Tongue (tissue), 2 donors: Measurements from ENCODE around the gene ANKS3. TPM values are rescaled to one million over a fixed set of nuclear protein-coding genes. Genes with fewer than 3 reads are reported as not detected.

Experiments used
- DNase-seq: peaks from one replicate; pipeline ENCODE4 v3.0.0-alpha.2; 2015
- total RNA-seq: library from RNA; depleted of rRNA; stranded (reverse); fragments of >200 nt; gene quantifications from one replicate; pipeline ENCODE4 v1.2.3, GENCODE V29; 2014

ANKS3 gene
- total RNA-seq, 1 donor from 2014 or later: 20.7 TPM

DNA sequence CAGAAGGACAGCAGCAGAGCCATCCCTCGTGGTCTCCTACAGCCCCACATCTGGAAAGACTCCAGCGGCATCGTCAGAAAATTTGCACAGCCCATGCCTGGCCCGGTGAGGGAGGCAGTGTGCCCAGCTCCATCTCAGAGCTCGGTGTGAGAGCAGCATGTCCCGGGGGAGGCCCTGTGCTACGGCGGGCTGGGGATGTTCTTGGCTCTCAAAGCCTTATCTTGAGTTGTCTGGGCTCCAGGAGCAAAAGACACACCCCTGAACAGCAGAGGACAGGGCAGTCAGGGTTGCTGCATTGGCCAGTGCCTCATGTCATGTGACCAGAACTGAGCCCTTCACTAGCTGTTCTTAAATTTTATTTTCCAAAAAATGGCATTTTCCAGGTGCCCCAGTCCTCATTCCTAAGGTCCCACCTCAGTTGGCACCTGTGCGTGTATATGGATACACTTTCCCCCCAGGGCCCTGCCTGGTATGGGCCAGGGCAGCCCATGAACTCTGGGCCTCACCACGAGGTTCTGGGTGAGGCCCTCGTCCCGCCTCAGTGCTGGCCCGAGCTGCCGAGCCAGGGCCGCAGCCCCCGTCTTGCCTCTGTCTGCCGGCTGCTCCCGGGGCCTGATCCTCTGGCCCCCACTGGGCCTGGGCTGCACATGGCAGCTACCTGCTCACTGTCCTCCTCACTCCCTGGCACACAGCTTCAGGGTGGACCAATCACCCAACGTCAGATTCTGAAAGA, 37.7 kb downstream of the ANKS3 start:
- DNase-seq: no peak

DNA sequence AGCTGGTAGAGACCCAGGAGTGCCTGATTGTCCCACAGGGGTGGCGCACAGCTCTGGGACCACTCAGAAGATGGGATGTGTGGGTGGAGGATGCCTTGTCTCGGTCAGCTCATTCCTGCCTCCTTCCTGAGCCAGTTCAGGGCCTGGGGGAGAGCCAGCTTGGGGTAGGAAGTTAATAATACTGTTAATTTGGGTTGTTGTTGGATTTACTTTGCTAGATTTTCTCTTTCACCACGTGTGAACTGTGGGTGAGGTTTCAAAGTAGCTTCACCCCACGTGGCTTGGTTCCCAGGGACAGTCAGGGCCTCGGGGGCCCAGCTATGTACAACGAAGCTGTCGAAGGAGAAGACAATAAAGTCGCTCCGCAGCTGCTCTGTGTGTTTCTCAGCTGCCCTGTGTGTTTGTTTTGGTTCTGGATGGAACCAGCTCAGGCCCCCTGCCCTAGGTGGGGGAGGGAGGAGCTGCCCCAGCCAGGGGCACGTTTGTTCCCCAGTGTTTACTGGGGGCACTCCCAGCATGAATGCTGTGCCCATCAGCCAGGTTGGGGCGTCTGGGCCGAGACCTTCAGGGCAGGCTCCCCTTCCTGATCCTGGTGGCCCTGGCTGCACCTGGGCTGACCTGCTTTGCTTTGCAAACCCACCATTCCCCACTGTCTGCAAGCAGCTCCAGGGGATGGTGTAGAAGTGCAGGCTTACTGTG, 38.4 kb downstream of the ANKS3 start:
- DNase-seq: no peak

DNA sequence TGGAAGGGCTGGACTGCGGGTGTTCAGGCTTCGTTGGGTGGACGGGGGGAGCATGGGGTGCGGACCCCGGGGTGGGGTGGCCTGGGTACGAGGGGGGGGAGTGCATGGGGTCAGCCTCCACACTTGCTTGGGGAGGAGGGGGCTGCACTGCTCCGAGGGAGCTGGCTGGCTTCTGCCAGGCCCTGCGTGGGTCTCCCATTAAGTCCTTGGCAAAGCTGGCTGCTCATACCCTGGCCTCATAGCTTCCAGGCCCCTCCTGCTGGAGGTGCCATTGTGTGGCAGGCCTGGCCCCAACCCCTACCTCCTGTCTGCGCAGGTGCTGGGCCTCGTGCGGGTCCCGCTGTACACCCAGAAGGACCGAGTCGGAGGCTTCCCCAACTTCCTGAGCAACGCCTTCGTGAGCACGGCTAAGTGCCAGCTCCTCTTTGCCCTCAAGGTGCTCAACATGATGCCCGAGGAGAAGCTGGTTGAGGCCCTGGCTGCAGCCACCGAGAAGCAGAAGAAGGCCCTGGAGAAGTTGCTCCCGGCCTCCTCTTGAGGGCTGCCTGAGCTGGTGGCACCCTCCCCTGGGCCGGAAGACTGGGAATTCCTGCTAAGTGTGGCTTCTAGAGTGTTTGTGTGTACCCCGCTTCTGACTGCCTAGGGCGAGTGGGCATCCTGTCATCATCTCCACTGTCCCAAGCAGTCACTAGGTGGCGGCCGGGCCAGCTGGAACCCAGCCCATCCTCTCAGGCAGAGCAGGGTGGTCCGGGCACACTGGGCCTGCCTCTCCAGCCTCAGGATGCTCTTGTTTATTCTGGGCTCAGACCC, 39.2 kb downstream of the ANKS3 start:
- DNase-seq: peak; percentile 29

DNA sequence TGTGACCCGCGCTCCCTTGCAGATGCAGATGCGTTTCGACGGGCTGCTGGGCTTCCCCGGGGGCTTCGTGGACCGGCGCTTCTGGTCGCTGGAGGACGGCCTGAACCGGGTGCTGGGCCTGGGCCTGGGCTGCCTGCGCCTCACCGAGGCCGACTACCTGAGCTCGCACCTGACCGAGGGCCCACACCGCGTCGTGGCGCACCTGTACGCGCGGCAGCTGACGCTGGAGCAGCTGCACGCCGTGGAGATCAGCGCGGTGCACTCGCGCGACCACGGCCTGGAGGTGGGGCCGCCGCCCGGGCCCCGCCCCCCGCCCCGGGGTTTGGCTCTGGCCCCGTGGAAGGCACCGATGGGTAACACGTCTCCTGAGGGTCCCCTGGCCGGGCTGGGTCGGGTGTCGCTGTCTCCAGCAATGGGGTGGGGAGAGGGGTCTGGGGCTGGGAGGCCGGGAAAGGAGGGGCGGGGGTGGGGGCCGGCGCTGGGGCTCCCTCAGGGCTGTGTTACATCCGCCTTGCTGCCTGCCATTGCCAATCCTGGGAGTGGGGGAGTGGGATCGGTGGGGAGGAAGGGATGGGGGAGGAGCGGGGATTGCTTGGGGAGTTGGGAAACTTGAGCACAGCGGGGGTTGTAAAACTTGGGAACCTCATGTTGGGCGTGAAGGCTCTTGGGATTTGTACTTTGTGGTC, 40.0 kb downstream of the ANKS3 start:
- peak; percentile 45 for DNase-seq

DNA sequence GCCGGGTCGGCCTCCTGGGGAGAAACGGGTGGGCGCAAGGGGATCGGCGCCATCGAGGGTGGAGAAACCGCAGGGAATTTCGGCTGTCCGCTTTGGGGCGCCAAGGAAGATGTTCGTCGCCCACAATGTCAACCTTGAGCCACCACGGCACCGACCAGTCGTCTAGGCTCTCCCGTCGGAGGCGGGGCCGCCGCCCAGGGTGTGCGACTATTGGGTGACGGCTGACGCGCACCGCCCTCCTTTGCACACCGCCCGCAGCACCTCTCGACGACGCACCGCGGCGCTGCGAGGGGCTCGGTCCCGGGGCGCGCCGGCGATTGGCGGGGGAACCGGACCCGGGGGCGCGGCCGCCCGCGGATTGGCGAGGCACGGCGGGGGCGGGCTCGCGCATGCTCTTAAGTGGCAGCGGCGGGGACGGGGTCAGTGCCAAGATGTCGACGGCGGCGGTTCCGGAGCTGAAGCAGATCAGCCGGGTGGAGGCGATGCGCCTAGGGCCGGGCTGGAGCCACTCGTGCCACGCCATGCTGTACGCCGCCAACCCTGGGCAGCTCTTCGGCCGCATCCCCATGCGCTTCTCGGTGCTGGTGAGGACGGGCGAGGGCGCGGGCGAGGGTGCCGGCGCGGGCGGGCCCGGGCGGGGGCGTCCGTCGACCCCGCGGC, 40.6 kb downstream of the ANKS3 start, which contains the start of gene NUDT16L1:
Gene NUDT16L1 (plus strand): TSS at position 267 of the 660 bp plus-strand sequence. CDS start 165 bp downstream, at position 432.
- DNase-seq: peak; percentile 98

DNA sequence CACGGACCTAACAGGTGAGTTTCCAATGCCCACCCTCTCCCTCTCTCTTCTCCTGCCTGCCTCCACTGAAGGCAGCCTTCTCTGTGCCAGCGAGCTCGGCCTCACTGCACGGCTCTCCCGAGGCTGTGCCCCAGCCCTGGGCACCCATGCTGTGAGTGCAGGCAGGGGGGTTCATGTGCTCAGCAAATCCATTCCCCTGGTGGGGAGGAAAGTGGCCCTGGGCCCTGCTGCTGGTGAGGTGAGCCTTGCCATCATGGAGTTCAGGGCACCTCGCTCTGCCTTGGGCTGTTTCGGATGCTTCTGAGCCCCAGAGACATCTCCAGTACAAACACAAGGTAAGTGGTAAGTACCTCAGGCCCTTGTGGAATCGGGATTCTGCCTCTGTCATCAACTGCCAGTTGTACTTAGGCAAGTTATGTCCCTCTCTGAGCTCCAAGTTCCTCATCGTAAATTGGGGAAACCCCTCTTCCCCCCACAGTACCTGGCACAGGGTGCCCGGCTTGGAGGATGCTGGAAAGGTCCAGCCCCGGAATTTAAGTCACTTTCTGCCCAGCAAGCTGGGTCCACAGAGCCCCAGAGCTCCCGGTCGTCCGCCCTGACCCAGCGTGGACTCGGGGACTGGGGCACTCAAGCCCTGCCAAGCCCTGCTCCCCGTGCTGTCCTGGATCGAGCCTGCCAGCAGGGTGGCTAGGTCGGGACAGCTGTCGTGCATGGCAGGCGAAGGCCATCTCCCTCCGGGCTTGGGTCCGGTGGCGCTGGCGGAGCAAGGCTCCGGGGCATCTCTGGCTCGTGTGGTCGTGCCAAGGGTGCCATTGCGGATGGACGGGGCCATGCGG, 41.4 kb downstream of the ANKS3 start:
- DNase-seq: no peak

DNA sequence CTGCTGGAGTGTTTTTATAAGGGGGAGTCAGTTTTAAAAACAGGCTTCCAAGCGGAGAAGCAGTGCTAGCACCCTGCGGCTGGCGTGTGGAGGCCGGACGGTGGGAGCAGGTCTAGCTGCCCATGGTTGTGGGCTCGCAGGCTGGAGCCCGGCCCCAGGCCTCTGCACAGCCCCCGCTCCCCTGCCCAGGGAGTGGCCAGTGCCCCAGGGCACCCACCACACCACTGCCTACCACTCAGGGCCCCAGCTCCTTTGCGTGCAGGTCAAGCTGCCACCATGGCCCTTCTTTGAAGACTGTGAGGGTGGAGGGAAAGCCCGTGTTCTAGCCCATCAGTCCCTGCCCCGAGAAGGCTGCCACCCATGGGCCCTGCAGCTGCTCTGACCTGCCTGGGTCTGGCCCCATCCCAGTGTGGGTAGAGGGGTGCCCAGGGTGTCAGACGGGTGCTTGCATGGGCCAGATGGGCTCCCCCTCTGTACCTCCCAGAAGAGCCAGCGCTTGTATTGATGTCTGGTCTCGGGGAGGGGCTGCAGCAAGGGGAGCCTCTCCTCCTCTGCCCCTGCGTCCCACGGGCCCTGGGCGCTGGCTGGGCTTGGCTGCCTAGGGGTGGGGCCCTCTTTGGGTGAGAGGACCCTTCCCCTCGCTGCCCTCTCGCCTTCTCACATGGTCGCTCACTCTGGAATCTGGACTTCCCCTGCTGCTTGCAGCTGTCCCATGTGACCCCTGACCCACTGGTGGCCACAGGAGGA, 42.2 kb downstream of the ANKS3 start:
- no peak for DNase-seq

DNA sequence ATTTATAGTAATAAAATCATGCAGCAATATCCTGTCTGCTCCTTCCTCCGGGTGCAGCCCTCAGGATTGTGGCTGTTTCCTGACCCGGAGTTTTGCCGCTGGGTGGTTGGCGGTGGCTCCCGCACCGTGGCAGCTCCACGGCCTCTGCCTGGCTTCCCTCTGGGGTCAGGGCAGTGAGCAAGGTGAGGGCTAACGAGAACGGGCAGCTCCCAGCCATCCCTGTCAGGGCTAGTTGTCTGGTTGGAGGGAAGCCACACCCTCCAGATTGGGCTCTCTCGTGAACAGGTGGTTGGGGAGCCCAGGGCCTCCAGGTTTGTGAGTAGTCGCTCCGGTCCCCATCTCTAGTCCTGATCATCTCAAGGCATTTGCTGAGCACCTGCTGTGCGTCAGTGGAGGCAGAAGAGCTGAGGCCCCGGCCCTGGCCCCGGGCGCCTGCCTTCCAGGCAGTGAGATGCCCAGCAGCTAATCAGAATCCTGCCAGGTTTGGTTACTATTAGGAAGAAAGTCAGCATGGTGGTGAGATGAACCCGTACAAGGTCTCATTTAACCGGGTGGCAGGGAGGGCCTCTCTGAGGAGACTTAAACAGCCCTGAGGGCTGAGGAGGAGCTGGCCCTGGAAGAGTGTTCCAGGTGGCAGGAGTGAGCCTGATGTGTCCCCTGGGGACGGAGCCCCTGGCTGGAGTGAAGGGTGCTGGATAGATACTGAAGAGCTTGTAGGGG, 43.0 kb downstream of the ANKS3 start:
- DNase-seq: no peak

DNA sequence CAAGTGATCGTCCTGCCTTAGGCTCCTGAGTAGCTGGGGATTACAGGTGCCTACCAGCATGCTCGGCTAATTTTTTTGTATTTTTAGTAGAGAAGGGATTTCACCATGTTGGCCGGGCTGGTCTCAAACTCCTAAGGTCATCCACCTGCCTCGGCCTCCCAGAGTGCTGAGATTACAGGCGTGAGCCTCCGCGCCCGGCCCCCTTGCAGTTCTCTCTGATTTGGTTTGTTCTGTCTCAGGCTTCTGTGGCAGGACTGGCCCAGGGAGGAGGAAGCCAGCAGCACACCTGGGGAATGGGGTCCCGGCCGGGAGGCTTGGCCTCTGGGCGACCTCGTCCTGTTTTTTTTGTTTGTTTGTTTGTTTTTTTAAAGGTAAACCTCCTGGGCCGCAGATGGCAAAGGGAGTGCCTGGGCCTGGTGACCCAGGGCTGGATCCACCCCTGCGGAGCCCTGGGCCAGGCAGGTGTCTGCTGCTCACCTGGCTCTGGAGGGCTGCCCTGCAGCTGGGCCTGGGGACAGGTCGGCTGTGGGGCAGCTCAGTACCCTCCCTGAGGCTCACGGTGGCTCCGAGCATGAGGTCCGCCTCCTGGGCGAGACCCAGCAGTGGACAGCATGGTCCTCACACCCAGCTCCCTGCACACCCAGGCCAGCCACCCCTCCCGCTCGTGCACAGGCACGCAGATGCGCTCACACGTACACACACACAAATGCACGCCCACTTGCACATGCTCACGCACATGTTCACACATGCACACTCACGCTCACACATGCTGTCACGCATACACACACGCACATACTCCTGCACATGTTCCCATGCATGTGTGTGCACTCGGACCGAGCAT, 44.0 kb downstream of the ANKS3 start:
- no peak for DNase-seq

DNA sequence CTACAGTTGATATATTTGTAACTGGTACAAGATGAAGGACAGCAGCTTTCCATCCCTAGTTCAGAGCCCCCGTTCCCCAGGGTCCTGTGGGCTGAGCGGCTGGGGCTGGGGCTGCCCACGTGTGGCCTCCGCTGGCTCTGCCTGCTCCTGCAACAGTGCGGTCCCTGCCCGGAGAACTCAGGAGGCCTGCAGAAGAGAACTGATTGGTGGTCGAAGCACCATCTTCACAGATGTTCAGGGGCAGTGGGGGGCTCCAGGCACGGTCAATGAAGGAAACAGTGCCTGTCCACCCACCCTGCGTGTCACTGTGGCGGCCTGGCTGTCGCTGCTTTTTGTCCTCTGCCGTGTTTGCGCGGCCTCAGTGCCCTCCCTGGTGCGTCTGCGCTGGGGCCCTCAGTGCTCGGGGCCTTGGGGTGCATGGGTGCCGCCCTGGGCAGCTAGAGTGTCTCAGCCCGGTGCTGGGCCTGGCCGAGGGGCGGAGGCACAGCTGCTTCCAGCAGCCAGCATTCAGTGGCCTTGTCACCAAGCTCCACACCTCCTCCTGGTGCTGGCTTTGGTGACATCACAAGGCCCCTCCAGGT, 44.9 kb downstream of the ANKS3 start:
- no peak for DNase-seq

DNA sequence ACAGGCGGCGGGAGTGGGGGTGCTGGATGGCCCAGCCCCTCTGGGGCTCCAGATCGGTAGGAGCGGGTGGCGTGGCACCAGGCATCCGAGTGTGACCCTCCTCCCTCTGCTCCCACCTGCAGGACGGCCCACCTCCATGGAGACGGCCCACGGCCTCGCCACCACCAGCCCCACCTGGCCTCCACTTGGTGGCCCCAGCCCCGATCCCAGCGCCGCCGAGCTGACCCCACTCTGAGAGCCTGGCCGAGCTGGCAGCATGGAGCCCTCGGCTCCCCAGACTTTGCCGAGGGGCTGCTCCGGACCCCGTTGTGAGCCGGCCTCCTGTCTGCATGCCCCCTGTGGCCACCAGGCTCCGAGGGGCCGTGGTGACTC, 45.4 kb downstream of the ANKS3 start:
- DNase-seq: no peak

DNA sequence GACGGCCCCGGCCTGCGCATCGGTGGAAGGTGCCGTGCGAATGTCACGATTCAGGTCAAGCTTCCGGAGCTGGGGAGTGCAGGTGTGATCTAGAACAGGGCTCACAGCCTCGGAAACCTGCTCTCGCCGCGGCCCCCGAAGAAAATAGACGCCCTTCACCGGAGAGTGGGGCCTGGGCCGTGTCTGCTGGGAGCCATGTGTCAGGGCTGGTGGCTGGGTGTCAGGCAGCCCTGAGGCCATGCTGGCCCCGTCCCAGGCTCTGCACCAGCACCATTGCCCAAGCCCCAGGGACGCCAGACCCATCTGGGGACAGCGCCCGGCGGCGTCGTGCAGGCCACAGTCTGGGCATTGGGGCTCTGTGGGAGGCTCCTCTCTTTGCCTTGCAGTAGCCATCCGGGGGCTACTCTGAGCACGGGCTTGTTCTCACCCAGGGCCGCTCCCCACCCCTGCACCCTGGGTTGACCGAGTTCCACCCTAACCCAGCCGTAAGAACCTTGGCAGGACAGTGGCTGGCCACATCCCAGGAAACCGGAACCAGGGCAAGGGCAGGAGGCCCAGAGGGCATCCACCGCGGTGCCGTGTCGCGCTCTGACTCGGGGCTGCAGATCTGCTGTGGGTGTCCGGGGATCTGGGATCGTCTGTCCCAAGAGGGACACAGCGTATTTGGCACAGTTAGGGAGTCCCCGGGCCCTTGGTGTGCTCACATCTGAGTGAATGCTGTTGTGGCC, 46.0 kb downstream of the ANKS3 start:
- no peak for DNase-seq

DNA sequence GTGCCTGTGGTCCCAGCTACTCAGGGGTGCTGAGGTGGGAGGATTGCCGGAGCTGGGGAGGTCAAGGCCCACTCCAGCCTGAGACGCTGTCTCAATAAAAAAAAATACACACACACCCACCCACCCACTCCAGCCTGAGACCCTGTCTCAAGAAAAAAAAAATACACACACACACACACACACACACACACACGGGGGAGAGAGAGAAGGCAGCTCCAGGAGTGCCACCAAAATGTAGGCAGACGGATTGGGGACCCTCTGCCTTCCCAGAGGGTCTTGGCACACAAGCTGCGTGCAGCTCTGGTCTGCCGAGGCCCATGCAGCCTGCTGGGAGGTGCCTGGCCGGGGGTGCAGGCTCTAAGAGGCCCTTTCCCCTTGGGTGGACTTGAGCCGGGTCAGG, 46.7 kb downstream of the ANKS3 start:
- no peak for DNase-seq

DNA sequence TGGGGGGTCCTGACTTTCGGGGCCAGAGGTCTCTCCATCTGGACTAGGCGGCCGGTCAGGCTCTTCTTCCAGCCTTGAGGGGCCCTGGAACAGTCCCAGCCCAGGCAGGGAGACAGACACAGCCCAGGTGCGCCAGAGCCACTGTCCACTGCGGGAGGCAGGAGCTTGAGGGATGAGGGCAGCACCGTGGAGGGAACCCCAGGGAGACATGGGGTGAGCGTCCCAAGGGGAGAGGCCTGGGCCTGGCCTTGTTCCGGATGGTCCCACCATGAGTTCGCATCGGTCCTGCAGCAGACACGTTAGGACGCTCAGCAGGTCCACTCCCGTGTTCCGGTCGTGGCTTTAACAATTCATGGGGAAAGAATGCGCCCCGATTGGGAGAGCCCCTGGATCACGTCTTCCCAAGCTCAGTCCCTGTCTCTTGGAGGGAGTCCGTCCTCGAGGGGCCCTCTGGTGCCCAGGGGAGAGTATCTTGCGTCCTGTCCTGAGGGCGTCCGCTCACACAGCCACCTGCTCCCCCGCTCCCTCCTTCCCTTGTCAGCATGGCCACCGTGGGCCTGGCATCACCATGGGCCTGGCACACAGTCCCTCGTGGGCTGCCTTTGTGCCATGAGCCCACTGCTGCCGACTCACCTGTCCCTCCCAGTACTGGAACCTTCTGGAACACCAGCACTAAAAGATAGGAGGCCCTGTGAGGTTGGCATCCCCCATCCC, 47.4 kb downstream of the ANKS3 start:
- no peak for DNase-seq

DNA sequence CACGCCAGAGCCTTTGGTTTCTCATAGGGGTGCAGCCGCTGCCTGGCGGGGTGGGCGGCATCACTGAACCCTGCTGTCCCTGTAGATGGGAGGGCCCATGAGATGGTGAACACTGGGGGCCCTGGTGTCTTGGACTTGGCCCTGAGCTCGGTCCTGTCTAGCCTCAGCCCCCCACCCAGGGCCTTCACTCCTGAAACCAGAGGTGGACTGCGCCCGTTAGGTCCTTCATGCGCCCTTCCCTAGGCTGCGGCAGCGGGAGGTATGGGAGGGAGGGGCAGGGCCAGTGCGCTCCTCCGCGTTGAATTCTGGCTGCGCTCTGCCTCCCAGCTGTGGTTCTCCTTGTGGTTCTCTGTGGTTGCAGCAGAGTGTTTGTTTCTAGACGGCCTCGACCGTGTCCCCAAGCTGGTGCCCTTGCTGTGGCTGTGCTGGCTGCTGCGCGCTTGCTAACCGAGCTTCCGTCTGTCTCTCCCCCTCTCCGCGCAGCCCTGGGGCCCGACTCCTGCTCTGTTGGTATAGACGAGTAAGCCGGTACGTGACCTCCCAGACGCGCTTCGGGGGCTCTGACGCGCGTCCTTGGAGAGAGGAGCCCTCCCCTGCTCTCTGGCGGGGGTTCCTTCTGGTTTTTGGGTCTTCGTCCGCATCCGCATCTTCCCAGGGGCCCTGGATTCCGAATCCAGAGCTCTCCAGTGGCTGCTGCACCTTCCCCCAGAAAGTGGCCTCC, 48.1 kb downstream of the ANKS3 start:
- no peak for DNase-seq

DNA sequence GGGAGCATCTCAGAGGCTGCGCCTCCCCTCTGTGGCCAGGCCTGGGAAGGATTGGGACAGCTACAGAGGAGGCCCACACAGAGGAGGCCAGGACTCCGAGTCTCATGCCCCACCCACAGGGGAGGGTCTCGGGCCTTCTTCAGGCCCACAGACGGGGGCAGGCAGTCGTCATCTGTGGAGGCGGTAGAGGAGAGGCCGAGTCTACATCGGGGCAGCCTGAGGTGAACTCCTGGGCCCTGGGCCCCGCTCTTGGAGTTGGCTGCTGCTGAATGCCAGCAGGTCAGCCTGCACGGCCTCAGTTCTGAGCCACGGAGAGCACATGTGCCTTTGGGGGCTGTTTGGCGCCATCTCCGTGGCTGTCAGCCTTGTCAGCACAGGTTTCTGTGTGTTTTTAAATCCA, 48.8 kb downstream of the ANKS3 start:
- DNase-seq: no peak
